HG03378 (cell line): Measurements from ENCODE around the gene AJM1.
"Not testable (repeated sequence)": the region's sequence is repeated elsewhere in the genome, so short reads cannot be mapped to it uniquely, and the experiment has no call there.

ENCODE experiments used
- ATAC-seq: cut with Tn5 transposase; IDR thresholded peaks from one replicate; pipeline ENCODE4 v1.9.1; 2021; ENCODE audit warnings: mild to moderate bottlenecking, moderate library complexity; ENCODE audit not compliant: unreplicated experiment

AJM1 gene

GRCh38 chr9:136842380-136842948 is at the start of gene AJM1:
Gene AJM1, plus strand, starts transcription at chr9:136842478. Its CDS starts 1,937 bp downstream, at chr9:136844415.
- ATAC-seq: peak; percentile 59

GRCh38 chr9:136793086-136793946 is 49.0 kb upstream of the AJM1 start:
- ATAC-seq: no peak

- ATAC-seq: no peak
Measured at GRCh38 chr9:136794281-136794999, 47.8 kb upstream of the AJM1 start.

GRCh38 chr9:136795000-136795348 is 47.3 kb upstream of the AJM1 start:
- ATAC-seq: no peak

- ATAC-seq: no peak
Measured at GRCh38 chr9:136796238-136796774, 46.0 kb upstream of the AJM1 start, which contains the start of gene CCDC183. Gene CCDC183, plus strand, starts transcription at chr9:136796338. Its CDS starts 60 bp downstream, at chr9:136796398.

- not testable (repeated sequence) for ATAC-seq
Measured at GRCh38 chr9:136796775-136797347, 45.4 kb upstream of the AJM1 start.

GRCh38 chr9:136798708-136799078 is 43.6 kb upstream of the AJM1 start:
- no peak for ATAC-seq

- ATAC-seq: no peak
Measured at GRCh38 chr9:136799079-136799853, 43.0 kb upstream of the AJM1 start.

GRCh38 chr9:136799854-136800657 is 42.2 kb upstream of the AJM1 start:
- ATAC-seq: no peak

GRCh38 chr9:136802321-136802720 is 40.0 kb upstream of the AJM1 start:
- ATAC-seq: no peak

GRCh38 chr9:136803009-136803550 is 39.2 kb upstream of the AJM1 start:
- not testable (repeated sequence) for ATAC-seq

GRCh38 chr9:136803551-136804508 is 38.4 kb upstream of the AJM1 start:
- ATAC-seq: no peak

GRCh38 chr9:136804509-136805206 is 37.6 kb upstream of the AJM1 start:
- no peak for ATAC-seq

- ATAC-seq: no peak
Measured at GRCh38 chr9:136805207-136805740, 37.0 kb upstream of the AJM1 start.

- no peak for ATAC-seq
Measured at GRCh38 chr9:136806067-136806466, 36.2 kb upstream of the AJM1 start.

GRCh38 chr9:136806631-136807201 is 35.6 kb upstream of the AJM1 start:
- no peak for ATAC-seq
